Prostate gland (tissue), 2 donors: ENCODE data around the gene MSANTD2.

Experiments used
- CTCF ChIP-seq, 4 experiments: fragments of 200-600 bp in 2 of 4; fragments of 450-650 bp in 2 of 4; sonication (generic) in 2 of 4; IDR thresholded peaks; 1 replicate in 3 of 4; 2 replicates in 1 of 4; pipeline ENCODE4 v1.5.1; 2016 to 2019; ENCODE audit warnings: antibody characterized with exemption in 4 of 4, mild to moderate bottlenecking in 2 of 4, moderate library complexity in 2 of 4
- POLR2A ChIP-seq: fragments of 450-650 bp; IDR thresholded peaks from one replicate; pipeline ENCODE4 v1.6.1; 2016; ENCODE audit warnings: antibody characterized with exemption, mild to moderate bottlenecking
- POLR2AphosphoS5 ChIP-seq: sonication (generic); formaldehyde crosslinking; IDR thresholded peaks from one replicate; pipeline ENCODE4 v1.6.1; 2017; ENCODE audit warnings: antibody characterized with exemption

GRCh38 chr11:124760205-124760652, 40.0 kb downstream of the MSANTD2 start:
- TF ChIP-seq POLR2A (no peak), CTCF (IDR thresholded peaks at IDR 0.05) (no peak), POLR2AphosphoS5 (no peak)
